Glutamatergic neuron (in vitro differentiated cells): Measurements from ENCODE around the gene DNAI4. TPM values are rescaled to one million over a fixed set of nuclear protein-coding genes. Genes with fewer than 3 reads are reported as not detected.

ENCODE experiments used
- DNase-seq: peaks from one replicate; pipeline ENCODE4 v3.0.0; 2022
- H3K27ac Mint-ChIP-seq: one replicate; pipeline ENCODE4 v1.8.0; 2020; ENCODE audit warnings: mild to moderate bottlenecking, mixed read lengths, inconsistent platforms; ENCODE audit not compliant: unreplicated experiment
- H3K27me3 Mint-ChIP-seq: one replicate; pipeline ENCODE4 v1.8.0; 2020; ENCODE audit warnings: mild to moderate bottlenecking, moderate library complexity, mixed read lengths, inconsistent platforms; ENCODE audit not compliant: unreplicated experiment
- H3K36me3 Mint-ChIP-seq: one replicate; pipeline ENCODE4 v1.8.0; 2020; ENCODE audit warnings: mild to moderate bottlenecking, mixed read lengths, inconsistent platforms; ENCODE audit not compliant: unreplicated experiment
- H3K4me1 Mint-ChIP-seq: one replicate; pipeline ENCODE4 v1.8.0; 2020; ENCODE audit warnings: mild to moderate bottlenecking, low read depth, mixed read lengths, inconsistent platforms; ENCODE audit not compliant: unreplicated experiment
- H3K4me3 Mint-ChIP-seq: one replicate; pipeline ENCODE4 v1.8.0; 2020; ENCODE audit warnings: mild to moderate bottlenecking, mixed read lengths, inconsistent platforms; ENCODE audit not compliant: unreplicated experiment
- H3K9me3 Mint-ChIP-seq: one replicate; pipeline ENCODE4 v1.8.0; 2020; ENCODE audit warnings: mild to moderate bottlenecking, moderate library complexity, mixed read lengths, inconsistent platforms; ENCODE audit not compliant: unreplicated experiment
- CTCF ChIP-seq: fragments of 200-600 bp; sonication (generic); IDR thresholded peaks from one replicate; pipeline ENCODE4 v1.5.0; 2021; ENCODE audit not compliant: partially characterized antibody, unreplicated experiment
- total RNA-seq: library from RNA; stranded (reverse); fragmentation: NEBNext Ultra II Directional; extraction: Animal tissue kit (Norgen Biotek cat#: 25700); gene quantifications from one replicate; pipeline ENCODE4 v1.2.1, GENCODE V29; 2021; ENCODE audit not compliant: unreplicated experiment

The DNAI4 gene
- total RNA-seq, 1 donor from 2014 or later = 0.78 TPM

- Mint-ChIP-seq H3K9me3 (peaks cover 2% of the 10 kb centered on the region), H3K36me3 (no peaks in the 10 kb centered on the region), H3K27me3 (peaks cover 1% of the 10 kb centered on the region), H3K4me3 (peak overlapping the region; percentile 91), H3K27ac (peak overlapping the region; percentile 18), H3K4me1 (peaks cover 26% of the 10 kb centered on the region)
- DNase-seq = no peak
- no peak for TF ChIP-seq CTCF
Measured at GRCh38 chr1:66931590-66931989, 6.9 kb upstream of the DNAI4 start.

GRCh38 chr1:66930823-66931174 lies 6.1 kb upstream of the DNAI4 start:
- no peak for TF ChIP-seq CTCF
- peak overlapping the region; percentile 91 for H3K4me3 Mint-ChIP-seq
- peak overlapping the region; percentile 71 for H3K27ac Mint-ChIP-seq
- H3K27me3 Mint-ChIP-seq = peaks cover 1% of the 10 kb centered on the region
- H3K36me3 Mint-ChIP-seq = no peaks in the 10 kb centered on the region
- peaks cover 26% of the 10 kb centered on the region for H3K4me1 Mint-ChIP-seq
- H3K9me3 Mint-ChIP-seq = peaks cover 2% of the 10 kb centered on the region
- no peak for DNase-seq

- Mint-ChIP-seq H3K36me3 (no peaks in the 10 kb centered on the region), H3K4me3 (peak overlapping the region; percentile 91), H3K9me3 (peaks cover 4% of the 10 kb centered on the region), H3K27me3 (peaks cover 3% of the 10 kb centered on the region), H3K27ac (peak overlapping the region; percentile 77), H3K4me1 (peaks cover 26% of the 10 kb centered on the region)
- peak; percentile 44 for TF ChIP-seq CTCF
- peak; percentile 97 for DNase-seq
Measured at GRCh38 chr1:66929999-66930822, 5.6 kb upstream of the DNAI4 start.

GRCh38 chr1:66929691-66929998 lies 5.0 kb upstream of the DNAI4 start:
- TF ChIP-seq CTCF = no peak
- peaks cover 26% of the 10 kb centered on the region for H3K4me1 Mint-ChIP-seq
- no peak for DNase-seq
- H3K36me3 Mint-ChIP-seq = no peaks in the 10 kb centered on the region
- H3K9me3 Mint-ChIP-seq = peaks cover 5% of the 10 kb centered on the region
- peak overlapping the region; percentile 77 for H3K27ac Mint-ChIP-seq
- peak overlapping the region; percentile 83 for H3K4me3 Mint-ChIP-seq
- H3K27me3 Mint-ChIP-seq = peaks cover 4% of the 10 kb centered on the region

- DNase-seq = no peak
- Mint-ChIP-seq H3K27ac (peak overlapping the region; percentile 77), H3K4me1 (peaks cover 26% of the 10 kb centered on the region), H3K4me3 (peak overlapping the region; percentile 83), H3K9me3 (peaks cover 5% of the 10 kb centered on the region), H3K27me3 (peaks cover 4% of the 10 kb centered on the region), H3K36me3 (no peaks in the 10 kb centered on the region)
- TF ChIP-seq CTCF = no peak
Measured at GRCh38 chr1:66929146-66929688, 4.6 kb upstream of the DNAI4 start.
